ENCODE measurements around the gene KCNAB1.
A peak's percentile ranks its signal among the peaks of the same experiment; 100 is the strongest.
"Not testable (repeated sequence)": the region's sequence is repeated elsewhere in the genome, so short reads cannot be mapped to it uniquely, and the experiment has no call there.

The KCNAB1 gene

DNA sequence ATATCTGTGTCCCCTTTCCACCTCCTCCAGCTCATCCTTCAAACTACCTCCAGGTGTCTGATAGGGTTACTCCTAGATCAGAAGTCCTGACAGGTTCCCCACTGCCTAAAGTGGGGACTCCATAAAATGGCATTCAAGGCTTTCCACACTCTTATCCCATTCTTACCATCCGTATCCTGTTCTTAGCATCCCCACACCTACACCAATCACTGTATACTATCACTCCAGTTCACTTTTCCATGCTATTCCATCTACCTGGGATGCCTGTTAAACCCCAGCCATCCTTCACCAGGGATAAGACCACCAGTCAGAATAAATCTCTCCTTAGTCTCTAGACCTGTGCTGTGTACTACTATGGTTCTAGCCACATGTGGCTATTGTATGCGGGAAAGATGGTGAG lies 415.4 kb downstream of the KCNAB1 start:
- no peak for DNase-seq (ENCODE audit: low read depth in 2 of 2)

- no peak for DNase-seq (ENCODE audit: low read depth in 2 of 2)
Observed at GRCh38 chr3:156536524-156537316, 416.3 kb downstream of the KCNAB1 start.

GRCh38 chr3:156539051-156539450 lies 418.7 kb downstream of the KCNAB1 start:
- DNase-seq (ENCODE audit: low read depth in 2 of 2): no peak

DNA sequence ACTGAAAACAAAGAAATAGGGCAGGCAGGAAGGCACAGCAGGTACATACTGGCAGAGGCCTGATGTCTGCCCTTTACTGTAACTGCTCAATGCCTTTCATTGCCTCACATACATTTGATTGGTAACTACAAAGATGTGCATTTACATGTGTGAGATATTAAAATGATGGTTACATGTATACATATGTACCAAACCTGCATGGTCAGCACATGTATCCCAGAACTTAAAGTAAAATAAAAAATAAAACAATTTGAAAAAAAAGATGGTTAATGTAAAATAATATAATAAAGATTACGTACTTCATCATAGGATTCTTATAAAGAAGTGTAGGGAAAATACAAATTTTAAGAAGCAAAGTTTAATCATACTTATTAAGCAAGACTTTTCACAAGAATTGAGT lies 419.4 kb downstream of the KCNAB1 start:
- no peak for DNase-seq (ENCODE audit: low read depth in 2 of 2)

- no peak for DNase-seq (ENCODE audit: low read depth in 2 of 2)
Observed at GRCh38 chr3:156542101-156543042, 422.0 kb downstream of the KCNAB1 start.

- DNase-seq (ENCODE audit: low read depth in 2 of 2): no peak
Observed at GRCh38 chr3:156543043-156543555, 422.7 kb downstream of the KCNAB1 start.

DNA sequence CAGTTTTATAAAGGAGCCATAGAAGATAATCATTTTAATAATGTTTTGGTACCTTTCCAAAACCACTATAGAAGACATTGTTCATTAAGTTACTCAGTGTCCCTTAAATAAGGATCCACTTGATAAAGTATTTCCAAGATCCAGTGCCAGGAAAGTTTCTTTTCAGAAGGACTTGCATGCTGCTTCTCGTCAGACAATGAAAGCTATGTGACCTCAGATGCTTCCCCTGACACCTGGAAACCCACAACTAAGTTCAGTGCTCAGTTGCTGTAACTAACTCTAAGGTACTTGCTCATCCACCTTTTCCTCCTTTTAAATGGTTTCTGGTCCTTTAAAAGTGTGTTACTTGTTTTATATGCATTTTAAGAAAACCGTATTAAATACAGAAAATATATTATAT lies 427.3 kb downstream of the KCNAB1 start:
- no peak for DNase-seq (ENCODE audit: low read depth in 2 of 2)

GRCh38 chr3:156548041-156548687 lies 427.8 kb downstream of the KCNAB1 start:
- DNase-seq (ENCODE audit: low read depth in 2 of 2): no peak

GRCh38 chr3:156548902-156549301 lies 428.5 kb downstream of the KCNAB1 start:
- no peak for DNase-seq (ENCODE audit: low read depth in 2 of 2)

GRCh38 chr3:156551261-156551660 lies 430.9 kb downstream of the KCNAB1 start:
- no peak for DNase-seq (ENCODE audit: low read depth in 2 of 2)

DNA sequence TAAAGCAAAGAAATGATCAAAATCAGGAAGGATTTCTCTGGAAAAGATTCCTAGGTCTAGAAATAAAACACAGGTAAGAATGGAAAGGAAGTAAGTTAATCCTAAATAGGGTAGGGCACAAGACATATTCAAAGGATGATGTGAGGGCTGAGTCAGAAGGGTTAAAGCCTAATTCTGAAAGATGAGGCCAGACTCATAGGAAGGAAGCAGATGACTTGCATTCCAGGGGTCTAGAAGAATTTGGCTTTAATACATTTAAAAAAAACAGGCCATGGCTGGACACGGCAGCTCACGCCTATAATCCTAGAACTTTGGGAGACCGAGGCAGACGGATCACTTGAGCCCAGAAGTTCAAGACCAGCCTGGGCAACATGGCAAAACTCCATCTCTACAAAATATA lies 431.4 kb downstream of the KCNAB1 start:
- DNase-seq (ENCODE audit: low read depth in 2 of 2): no peak

- no peak for DNase-seq (ENCODE audit: low read depth in 2 of 2)
Observed at GRCh38 chr3:156552973-156553372, 432.6 kb downstream of the KCNAB1 start.

GRCh38 chr3:156553705-156554356 lies 433.5 kb downstream of the KCNAB1 start:
- no peak for DNase-seq (ENCODE audit: low read depth in 2 of 2)

- DNase-seq (ENCODE audit: low read depth in 2 of 2): no peak
Observed at GRCh38 chr3:156554515-156554841, 434.1 kb downstream of the KCNAB1 start.

- peak; percentile 98 for DNase-seq (ENCODE audit: low read depth in 2 of 2)
Observed at GRCh38 chr3:156554842-156555687, 434.7 kb downstream of the KCNAB1 start, which contains the start of gene SSR3. Gene SSR3, minus strand, starts transcription at chr3:156555117. Its CDS starts 28 bp downstream, at chr3:156555089.

DNA sequence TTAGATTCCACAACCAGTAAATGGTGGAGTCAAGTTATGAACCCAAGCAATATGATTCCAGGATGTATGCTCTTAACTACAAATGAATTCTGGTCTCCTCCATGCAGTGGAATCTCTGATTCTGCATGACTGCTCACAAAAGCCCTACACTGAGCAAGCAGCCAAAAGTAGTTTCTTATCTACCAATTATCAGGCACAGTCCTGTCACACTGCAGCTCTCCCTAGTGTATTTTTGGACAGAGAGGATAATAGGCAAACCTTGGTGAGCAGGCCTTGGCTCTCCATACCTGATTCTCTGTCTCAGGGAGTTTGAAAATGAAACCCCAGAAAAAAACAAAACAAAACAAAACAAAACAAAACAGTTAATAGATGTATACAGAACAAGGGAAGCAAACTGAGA lies 438.0 kb downstream of the KCNAB1 start:
- no peak for DNase-seq (ENCODE audit: low read depth in 2 of 2)

- no peak for DNase-seq (ENCODE audit: low read depth in 2 of 2)
Observed at GRCh38 chr3:156559321-156559720, 438.9 kb downstream of the KCNAB1 start.

- DNase-seq (ENCODE audit: low read depth in 2 of 2): no peak
Observed at GRCh38 chr3:156561533-156561932, 441.2 kb downstream of the KCNAB1 start.

- not testable (repeated sequence) for DNase-seq (ENCODE audit: low read depth in 2 of 2)
Observed at GRCh38 chr3:156562486-156562885, 442.1 kb downstream of the KCNAB1 start.

GRCh38 chr3:156563900-156564682 lies 443.7 kb downstream of the KCNAB1 start:
- DNase-seq (ENCODE audit: low read depth in 2 of 2): no peak

All from activated CD4-positive, alpha-beta T cell treated with anti-CD3 and anti-CD28 coated beads for 24 hours (primary cell).